ENCODE measurements around the gene PLXNA1. TPM values are rescaled to one million over a fixed set of nuclear protein-coding genes. Genes with fewer than 3 reads are reported as not detected.

PLXNA1 gene
- total and polyA plus RNA-seq, 2 of the 8 experiments (the other 6 are each of a cell fraction or from before 2014, with no cell fraction given), result 47.5 to 54.9 TPM

DNA sequence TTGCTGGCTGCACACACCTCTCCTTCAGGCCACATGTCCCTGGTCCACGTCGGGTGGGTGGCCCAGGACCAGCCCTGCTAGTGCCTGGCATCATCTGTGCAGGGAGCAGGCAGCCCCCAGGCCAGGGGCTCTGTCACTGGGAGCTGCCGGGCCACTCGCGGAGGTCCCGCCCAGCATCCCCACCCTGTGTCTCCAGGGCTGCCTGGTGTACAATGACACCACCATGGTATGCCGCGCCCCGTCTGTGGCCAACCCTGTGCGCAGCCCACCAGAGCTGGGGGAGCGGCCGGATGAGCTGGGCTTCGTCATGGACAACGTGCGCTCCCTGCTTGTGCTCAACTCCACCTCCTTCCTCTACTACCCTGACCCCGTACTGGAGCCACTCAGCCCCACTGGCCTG is 34.3 kb downstream of the PLXNA1 start:
- 0 out of 2 replicates have a peak, but pooled peaks cover under 1% of the 10 kb centered on the region for H3K79me1 ChIP-seq (ENCODE audit: low read depth, low read length)
- ChIA-PET CTCF (ENCODE audit: partially characterized antibody) (interaction anchor here (0.8 to 1.5 kb wide), 7 partner anchors 13 to 455 kb away, joined by 3 to 4 read pairs (median 3); no protein-coding TSS in a partner anchor), POLR2A (ENCODE audit: partially characterized antibody) (no interaction called here)
- H3K18ac ChIP-seq (ENCODE audit: extremely low read depth, low read length), result no peak overlapping the region
- H3K4me2 ChIP-seq (ENCODE audit: insufficient read depth in 1 of 2, low read depth in 2 of 2, low read length in 2 of 2), result no peak overlapping the region
- H2BK15ac ChIP-seq (ENCODE audit: low read length), result no peak overlapping the region
- H3K79me2 ChIP-seq (ENCODE audit: control insufficient read depth in 1 of 2, insufficient read depth in 2 of 2, low read length in 2 of 2), result no peaks in the 10 kb centered on the region
- no peak overlapping the region for H3K4ac ChIP-seq (replicated peaks; ENCODE audit: insufficient read length, low read depth, low read length)
- no peak overlapping the region for H2AK5ac ChIP-seq (ENCODE audit: low read depth, low read length)
- no peak overlapping the region for H3K9ac ChIP-seq (replicated peaks in 1 of 4; ENCODE audit: extremely low read depth in 1 of 4, low read depth in 3 of 4, low read length in 3 of 4)
- no peaks in the 10 kb centered on the region for H3K23me2 ChIP-seq (ENCODE audit: low read depth, low read length)
- H4K20me1 ChIP-seq (replicated peaks in 1 of 2; ENCODE audit: control insufficient read depth in 1 of 2, insufficient read depth in 2 of 2, low read length in 2 of 2), result peaks cover 2 to 15% of the 10 kb centered on the region in 2 experiments
- peak overlapping the region; percentile 51; the same call in 1 of the 2 replicates for H4K8ac ChIP-seq (ENCODE audit: extremely low read depth, insufficient read depth, low read length)
- no peak overlapping the region for H3K56ac ChIP-seq (replicated peaks; ENCODE audit: insufficient read length, low read depth, low read length)
- no peak overlapping the region for H2BK12ac ChIP-seq (ENCODE audit: low read depth, low read length)
- no peak overlapping the region for H2BK20ac ChIP-seq (ENCODE audit: low read length)
- H3K14ac ChIP-seq (ENCODE audit: insufficient read length), result no peak overlapping the region
- no peaks in the 10 kb centered on the region for H3K27me3 ChIP-seq (replicated peaks in 1 of 4; ENCODE audit: control insufficient read depth in 3 of 4, extremely low read depth in 1 of 4, insufficient read depth in 3 of 4, low read length in 3 of 4)
- FAIRE-seq (no peak), DNase-seq (ENCODE audit: low read depth in 1 of 2, low spot score in 2 of 2) (no peak)
- 95% methylated on average over 15 of the region's 16 CpGs; no CpG with 5 or more reads in 1 of the 2 experiments for WGBS, 2 experiments (ENCODE audit: extremely low coverage in 1 of 2, insufficient coverage in 1 of 2, insufficient read length in 1 of 2, insufficient replicate concordance in 2 of 2, low coverage in 1 of 2, low lambda C conversion rate in 2 of 2, missing lambda C conversion rate in 1 of 2)
- H3K36me3 ChIP-seq (ENCODE audit: control insufficient read depth in 2 of 4, insufficient read depth in 4 of 4, low read length in 3 of 4), result peaks cover 7 to 61% (median 43%) of the 10 kb centered on the region in 4 experiments
- no peak overlapping the region for H2AFZ ChIP-seq (ENCODE audit: low read length)
- no peak overlapping the region for H2BK5ac ChIP-seq (ENCODE audit: low read depth, low read length)
- H3K9me3 ChIP-seq (ENCODE audit: insufficient read depth in 2 of 2, low read depth in 1 of 2, low read length in 1 of 2), result no peaks in the 10 kb centered on the region
- H4K91ac ChIP-seq (replicated peaks; ENCODE audit: insufficient read length, low read length), result no peak overlapping the region
- no peak overlapping the region for H3K27ac ChIP-seq (ENCODE audit: low read depth, low read length)
- H3K23ac ChIP-seq (ENCODE audit: insufficient read length), result no peak overlapping the region
- H2BK120ac ChIP-seq (replicated peaks; ENCODE audit: low read depth, low read length), result no peak overlapping the region
- no peaks in the 10 kb centered on the region for H3K4me1 ChIP-seq (replicated peaks in 1 of 4; ENCODE audit: control insufficient read depth in 3 of 4, insufficient read depth in 4 of 4, low read length in 3 of 4)
- no peak overlapping the region for H4K5ac ChIP-seq (ENCODE audit: insufficient read length, low read depth, low read length)
- H3K4me3 ChIP-seq (ENCODE audit: extremely low read depth in 1 of 4, insufficient read depth in 2 of 4, low read depth in 3 of 4, low read length in 4 of 4), result no peak overlapping the region
- TF ChIP-seq, protein P1, sequence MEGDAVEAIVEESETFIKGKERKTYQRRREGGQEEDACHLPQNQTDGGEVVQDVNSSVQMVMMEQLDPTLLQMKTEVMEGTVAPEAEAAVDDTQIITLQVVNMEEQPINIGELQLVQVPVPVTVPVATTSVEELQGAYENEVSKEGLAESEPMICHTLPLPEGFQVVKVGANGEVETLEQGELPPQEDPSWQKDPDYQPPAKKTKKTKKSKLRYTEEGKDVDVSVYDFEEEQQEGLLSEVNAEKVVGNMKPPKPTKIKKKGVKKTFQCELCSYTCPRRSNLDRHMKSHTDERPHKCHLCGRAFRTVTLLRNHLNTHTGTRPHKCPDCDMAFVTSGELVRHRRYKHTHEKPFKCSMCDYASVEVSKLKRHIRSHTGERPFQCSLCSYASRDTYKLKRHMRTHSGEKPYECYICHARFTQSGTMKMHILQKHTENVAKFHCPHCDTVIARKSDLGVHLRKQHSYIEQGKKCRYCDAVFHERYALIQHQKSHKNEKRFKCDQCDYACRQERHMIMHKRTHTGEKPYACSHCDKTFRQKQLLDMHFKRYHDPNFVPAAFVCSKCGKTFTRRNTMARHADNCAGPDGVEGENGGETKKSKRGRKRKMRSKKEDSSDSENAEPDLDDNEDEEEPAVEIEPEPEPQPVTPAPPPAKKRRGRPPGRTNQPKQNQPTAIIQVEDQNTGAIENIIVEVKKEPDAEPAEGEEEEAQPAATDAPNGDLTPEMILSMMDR (IDR thresholded peaks at IDR 0.05; ENCODE audit: control extremely low read depth in 1 of 3, insufficient read depth in 1 of 3, low read depth in 1 of 3, low read length in 3 of 3), result no peak
- TF ChIP-seq KDM5A (IDR thresholded peaks at IDR 0.05; ENCODE audit: low read length), result no peak
- no peak for TF ChIP-seq EZH2 (IDR thresholded peaks at IDR 0.05; ENCODE audit: low read depth, low read length, severe bottlenecking)
- TF ChIP-seq, protein P2, sequence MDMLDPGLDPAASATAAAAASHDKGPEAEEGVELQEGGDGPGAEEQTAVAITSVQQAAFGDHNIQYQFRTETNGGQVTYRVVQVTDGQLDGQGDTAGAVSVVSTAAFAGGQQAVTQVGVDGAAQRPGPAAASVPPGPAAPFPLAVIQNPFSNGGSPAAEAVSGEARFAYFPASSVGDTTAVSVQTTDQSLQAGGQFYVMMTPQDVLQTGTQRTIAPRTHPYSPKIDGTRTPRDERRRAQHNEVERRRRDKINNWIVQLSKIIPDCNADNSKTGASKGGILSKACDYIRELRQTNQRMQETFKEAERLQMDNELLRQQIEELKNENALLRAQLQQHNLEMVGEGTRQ (IDR thresholded peaks at IDR 0.05; ENCODE audit: low read length), result no peak
- TF ChIP-seq RAD21 (IDR thresholded peaks at IDR 0.05 in 1 of 2, conservative IDR thresholded peaks at IDR 0.05 in 1 of 2; ENCODE audit: low read depth in 2 of 2, low read length in 2 of 2), result no peak
- no peak for TF ChIP-seq KDM4A (IDR thresholded peaks at IDR 0.05; ENCODE audit: low read depth, low read length, severe bottlenecking)
- TF ChIP-seq RXRA (IDR thresholded peaks at IDR 0.05; ENCODE audit: insufficient read depth, low read depth, low read length), result no peak
- no peak for TF ChIP-seq BCL11A (IDR thresholded peaks at IDR 0.05; ENCODE audit: low read depth in 2 of 2, low read length in 2 of 2)
- TF ChIP-seq NANOG (IDR thresholded peaks at IDR 0.05; ENCODE audit: insufficient read depth, low read depth, low read length, poor library complexity, severe bottlenecking), result no peak

All from H1 (cell line).